GDM1 (cell line): ENCODE measurements around the gene CFAP54.

Experiments used
- DNase-seq: peaks from one replicate; lab custom pipeline; 2025; lab: John Stamatoyannopoulos, UW

CFAP54 gene

DNA sequence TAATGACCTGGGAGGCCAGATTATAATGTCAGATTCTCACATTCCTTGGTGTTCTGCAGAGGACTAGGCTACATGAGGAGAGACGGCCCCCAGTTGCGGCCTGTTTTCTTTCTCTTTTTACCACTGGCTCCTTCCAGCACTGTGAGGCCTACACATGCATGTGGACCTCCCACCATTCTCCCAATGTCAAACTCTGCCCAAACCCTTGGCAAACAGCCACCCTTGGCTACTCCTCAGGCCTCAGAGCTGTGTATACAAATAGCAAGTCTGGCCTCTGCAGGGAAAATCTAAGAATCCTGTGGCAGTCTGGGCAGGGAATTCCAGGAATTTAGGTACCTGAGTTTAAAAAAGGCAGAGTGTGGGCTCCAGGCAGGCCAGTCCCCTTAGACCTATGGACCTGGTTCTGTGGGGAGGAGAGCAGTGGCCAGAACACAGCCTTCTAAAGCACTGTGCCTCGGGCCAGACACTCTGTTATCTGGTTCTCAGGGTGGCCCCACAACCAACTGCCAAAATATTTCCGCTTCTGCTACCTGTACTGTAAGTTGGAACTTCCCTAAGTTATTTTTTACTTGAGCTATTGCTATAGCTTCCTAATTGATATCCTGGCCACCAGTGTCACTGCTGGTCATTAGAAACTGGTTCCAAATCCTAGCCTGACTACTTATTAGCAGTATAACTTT lies 397.8 kb downstream of the CFAP54 start:
- DNase-seq: no peak

GRCh38 chr12:96889273-96889933 lies 400.0 kb downstream of the CFAP54 start:
- DNase-seq: no peak

GRCh38 chr12:96890331-96890730 lies 401.0 kb downstream of the CFAP54 start:
- DNase-seq: no peak

DNA sequence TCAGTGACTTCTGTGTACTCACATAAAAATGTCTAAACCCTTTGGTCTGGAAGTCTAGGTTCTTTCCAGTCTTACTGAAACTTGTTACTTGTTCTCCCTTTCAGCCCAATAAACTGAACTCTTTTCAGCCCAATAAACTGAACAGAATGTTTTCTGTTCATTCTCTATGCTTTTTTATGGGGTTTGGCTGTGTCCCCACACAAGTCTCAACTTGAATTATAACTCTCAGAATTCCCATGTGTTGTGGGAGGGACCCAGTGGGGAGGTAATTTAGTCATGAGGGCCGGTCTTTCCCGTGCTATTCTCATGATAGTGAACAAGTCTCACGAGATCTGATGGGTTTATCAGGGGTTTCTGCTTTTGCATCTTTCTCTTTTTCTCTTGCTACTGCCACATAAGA lies 402.7 kb downstream of the CFAP54 start:
- no peak for DNase-seq

DNA sequence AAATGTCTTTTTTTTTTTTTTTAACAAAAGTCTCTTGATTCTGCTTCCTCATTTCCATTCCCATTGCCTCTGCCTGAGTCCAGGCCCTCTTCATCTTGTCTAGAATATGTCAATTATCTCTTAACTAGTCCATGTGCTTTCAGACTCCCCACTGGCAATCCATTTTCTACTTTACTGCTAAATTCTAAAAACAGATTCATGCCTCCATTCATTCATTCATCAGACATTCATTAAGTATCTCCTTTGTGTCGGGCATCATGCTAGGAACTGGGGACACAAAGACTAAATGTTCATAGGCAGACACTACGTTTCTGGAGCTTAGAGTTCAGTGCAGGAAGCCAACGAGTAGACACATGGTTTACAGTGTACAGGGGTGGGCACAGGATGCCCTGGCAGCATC lies 408.0 kb downstream of the CFAP54 start:
- DNase-seq: no peak

GRCh38 chr12:96901175-96901574 lies 411.8 kb downstream of the CFAP54 start:
- DNase-seq: no peak

DNA sequence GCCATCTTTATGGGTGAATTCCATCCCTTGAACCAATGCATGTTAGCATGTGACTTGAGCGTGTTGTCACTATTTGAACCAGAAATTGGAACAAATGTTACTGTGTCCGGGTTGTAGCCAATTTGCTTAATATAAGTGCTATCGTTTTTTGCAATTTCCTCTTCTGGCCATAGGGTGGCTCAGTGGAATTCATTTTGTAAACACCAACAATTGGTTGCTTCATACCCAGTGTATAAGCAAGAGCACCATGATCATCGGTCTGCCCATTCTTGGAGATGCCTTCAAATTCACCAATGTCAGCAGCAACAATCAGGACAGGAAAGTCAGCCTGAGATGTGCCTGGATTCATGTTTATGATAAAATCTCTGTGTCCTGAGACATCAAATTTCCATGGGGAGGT lies 412.7 kb downstream of the CFAP54 start:
- DNase-seq: no peak

DNA sequence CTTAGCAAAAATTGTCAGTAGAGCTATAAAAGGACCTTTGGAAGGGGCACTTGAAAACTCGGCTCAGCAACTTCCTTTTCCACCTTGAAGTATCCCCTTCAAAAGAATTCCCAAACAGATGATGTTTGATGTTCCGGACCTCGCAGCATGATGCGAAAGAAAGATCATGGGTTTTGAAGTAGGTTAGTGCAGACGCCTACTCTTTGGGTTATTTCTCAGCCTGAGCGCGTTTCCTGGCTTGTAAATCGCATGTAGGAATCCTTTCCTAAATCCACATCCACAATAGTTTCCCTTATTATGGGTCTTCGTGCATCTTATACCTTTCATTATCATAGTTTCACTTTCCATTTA lies 417.1 kb downstream of the CFAP54 start:
- DNase-seq: no peak

GRCh38 chr12:96906849-96907670 lies 417.7 kb downstream of the CFAP54 start, which contains the start of gene NEDD1:
Gene NEDD1 (plus strand): TSS chr12:96907257. CDS start chr12:96909760, 2,503 bp downstream.
- peak; percentile 74 for DNase-seq

GRCh38 chr12:96907671-96908422 lies 418.5 kb downstream of the CFAP54 start:
- DNase-seq: no peak

- DNase-seq: no peak
These were observed 419.0 kb downstream of the CFAP54 start for GRCh38 chr12:96908423-96908675.

DNA sequence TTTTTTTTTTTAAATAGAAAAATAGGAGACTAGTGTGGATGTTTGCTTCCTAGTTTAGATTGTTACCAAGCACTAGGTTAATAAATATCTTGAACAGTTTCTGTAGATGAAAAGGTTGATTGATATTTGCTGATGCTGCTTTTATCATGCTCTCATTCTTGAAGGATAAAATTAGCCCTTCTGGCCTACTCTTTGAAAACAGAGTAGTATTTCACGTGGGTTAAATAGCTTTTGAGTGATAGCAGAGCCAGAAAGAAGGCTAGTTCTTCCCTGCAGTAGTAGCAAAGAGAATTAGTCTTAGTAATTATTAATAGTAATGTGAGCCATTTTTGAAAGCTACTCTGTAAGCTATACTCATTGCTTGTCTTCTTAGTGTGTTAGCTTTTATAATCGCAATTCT lies 422.9 kb downstream of the CFAP54 start:
- DNase-seq: no peak

DNA sequence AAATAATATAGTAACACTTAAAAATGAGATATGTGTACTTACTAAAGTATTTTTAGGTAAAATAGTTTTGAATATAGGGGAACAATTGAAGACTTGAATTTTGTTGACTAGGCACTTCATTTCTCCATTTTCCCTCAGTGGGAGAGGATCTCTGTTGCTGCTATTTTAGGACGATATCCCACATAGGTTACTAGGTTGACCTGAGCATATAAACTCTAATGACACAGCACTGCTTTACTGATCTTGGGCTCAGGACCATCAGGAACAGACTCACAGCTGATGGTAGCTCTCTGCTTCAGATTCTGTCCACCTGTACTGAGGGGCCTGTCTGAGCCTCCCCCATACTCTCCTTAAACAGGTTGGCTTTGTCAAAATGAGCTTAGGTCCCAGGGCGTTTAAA lies 423.6 kb downstream of the CFAP54 start:
- no peak for DNase-seq

GRCh38 chr12:96919510-96920210 lies 430.3 kb downstream of the CFAP54 start:
- DNase-seq: no peak
